Activated T-helper 1 cell treated with Interleukin-2 at 50 U/mL for 16 hours (primary cell): Measurements from ENCODE around the gene PLCXD1.
"Not testable (repeated sequence)": the region's sequence is repeated elsewhere in the genome, so short reads cannot be mapped to it uniquely, and the experiment has no call there.

Source experiments
- DNase-seq: peaks from one replicate; pipeline ENCODE4 v3.0.0-alpha.2; 2020; ENCODE audit warnings: low read depth

The PLCXD1 gene, protein sequence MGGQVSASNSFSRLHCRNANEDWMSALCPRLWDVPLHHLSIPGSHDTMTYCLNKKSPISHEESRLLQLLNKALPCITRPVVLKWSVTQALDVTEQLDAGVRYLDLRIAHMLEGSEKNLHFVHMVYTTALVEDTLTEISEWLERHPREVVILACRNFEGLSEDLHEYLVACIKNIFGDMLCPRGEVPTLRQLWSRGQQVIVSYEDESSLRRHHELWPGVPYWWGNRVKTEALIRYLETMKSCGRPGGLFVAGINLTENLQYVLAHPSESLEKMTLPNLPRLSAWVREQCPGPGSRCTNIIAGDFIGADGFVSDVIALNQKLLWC

DNA sequence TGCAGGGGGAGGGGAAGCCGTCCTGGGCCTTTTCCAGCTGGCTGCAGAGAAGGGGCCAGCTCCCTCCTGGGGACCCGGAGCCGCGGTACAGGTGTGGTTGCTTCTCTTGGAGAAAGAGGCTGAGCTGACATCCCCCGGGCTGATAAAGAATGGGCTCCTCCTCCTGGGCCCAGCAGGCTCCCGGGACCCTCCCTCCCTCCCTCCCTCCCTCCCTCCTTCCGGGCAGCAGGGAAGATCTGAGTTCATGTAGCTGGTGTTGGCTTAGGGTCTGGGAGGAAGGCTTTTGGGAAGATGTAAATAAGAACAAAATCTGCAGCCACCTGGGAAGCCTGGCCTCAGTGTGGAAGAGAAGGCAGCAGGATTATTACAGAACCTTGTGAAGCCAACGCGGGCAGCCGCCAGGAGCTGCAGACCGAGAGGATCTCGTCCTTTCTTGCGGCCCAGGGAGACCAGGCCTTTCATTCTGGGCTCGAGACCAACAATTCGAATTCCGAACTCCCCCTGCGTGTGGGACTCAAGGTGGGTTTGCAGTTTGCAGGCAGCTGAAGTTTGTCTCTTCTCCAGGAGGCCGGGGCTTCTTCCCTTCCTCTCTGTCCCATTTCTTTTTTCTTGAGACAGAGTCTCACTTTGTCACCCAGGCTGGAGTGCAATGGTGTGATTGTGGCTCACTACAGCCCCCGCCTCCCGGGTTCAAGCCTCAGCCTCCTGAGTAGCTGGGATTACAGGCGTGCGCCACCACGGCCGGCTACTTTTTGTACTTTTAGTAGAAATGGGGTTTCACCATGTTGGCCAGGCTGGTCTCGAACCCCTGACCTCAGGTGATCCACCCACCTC is at the start of gene PLCXD1:
PLCXD1 (plus strand) TSS at position 216 of the 834 bp plus-strand sequence. CDS start 2,807 bp downstream, outside the sequence.
- no peak for DNase-seq

DNA sequence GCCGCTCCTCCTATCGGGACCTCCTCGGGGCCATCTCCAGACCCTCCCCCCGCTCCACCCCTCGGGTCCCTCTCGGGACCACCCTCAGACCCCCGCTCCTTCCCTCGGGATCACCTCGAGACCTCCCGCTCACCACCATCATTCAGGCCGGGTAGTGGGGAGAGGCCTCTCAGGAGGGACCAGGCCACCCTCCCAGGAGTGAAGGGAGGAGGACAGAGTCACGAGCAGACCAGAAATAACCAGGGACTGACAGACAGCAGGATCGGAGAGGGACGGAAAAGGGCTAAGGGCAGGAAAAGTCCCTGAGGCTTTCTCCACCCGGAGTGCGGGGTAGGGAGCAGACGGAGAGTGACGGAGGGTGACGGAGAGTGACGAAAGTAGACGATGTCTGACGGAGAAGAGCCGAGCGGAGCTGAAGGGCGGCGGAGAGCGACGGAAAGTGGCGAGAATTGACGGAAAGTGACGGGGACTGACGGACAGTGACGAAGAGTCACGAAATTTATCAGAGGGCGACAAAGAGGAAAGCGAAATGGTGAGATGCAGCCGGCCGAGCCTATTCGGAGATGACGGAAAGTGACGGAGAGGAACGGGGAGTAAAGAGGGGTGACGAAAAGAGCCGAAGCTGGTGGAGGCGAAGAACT is 49.4 kb upstream of the PLCXD1 start:
- DNase-seq, result not testable (repeated sequence)

DNA sequence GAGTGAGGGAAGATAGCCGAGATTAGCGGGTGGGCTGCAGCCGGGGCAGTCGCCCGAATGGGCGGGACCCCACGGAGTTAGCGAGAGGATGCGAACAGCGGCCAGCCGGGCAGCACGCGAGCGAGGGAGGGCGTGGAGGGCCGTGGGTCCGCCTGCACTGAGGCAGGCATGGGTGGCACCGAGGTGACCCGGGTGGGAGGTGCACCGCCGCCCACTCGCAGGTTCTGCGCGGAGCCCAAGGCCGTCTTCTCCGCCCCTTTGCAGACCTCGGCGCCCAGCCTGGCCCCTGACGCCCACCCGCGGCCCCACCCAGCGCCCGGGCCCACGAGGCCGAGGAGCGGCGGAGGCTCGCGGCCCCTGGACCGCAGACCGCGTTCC is 48.9 kb upstream of the PLCXD1 start:
- not testable (repeated sequence) for DNase-seq

DNA sequence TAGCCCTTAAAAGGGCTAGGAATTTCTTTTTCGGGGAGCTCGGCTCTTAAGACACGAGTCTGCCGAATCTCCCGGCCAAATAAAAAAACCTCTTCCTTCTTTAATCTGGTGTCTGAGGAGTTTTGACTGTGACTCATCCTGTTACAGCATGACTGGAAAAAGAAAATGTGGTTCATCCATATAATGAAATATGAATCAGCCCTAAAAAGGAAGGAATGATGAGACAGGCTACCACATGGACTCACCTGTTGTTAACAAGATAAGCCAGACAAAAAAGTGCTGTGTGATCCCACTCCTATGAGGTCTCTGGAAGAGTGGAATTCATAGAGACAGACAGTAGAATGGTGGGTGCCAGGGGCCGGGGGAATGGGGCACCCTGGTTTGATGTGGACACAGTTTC is 45.0 kb upstream of the PLCXD1 start:
- DNase-seq, result not testable (repeated sequence)

DNA sequence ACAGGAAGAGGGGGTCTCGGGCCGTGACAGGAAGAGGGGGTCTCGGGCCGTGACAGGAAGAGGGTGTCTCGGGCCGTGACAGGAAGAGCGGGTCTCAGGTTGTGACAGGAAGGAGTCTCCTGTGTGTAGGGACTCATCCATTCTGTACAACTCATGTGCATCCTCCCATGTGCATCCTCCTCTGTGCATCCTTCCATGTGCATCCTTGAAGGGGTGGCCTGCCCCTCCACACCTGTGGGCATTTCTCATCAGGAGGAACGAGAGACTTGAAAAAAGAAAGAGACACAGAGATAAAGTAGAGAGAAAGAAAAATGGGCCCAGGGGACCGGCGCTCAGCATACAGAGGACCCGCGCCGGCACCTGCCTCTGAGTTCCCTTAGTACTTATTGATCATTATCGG is 30.2 kb upstream of the PLCXD1 start:
- no peak for DNase-seq

DNA sequence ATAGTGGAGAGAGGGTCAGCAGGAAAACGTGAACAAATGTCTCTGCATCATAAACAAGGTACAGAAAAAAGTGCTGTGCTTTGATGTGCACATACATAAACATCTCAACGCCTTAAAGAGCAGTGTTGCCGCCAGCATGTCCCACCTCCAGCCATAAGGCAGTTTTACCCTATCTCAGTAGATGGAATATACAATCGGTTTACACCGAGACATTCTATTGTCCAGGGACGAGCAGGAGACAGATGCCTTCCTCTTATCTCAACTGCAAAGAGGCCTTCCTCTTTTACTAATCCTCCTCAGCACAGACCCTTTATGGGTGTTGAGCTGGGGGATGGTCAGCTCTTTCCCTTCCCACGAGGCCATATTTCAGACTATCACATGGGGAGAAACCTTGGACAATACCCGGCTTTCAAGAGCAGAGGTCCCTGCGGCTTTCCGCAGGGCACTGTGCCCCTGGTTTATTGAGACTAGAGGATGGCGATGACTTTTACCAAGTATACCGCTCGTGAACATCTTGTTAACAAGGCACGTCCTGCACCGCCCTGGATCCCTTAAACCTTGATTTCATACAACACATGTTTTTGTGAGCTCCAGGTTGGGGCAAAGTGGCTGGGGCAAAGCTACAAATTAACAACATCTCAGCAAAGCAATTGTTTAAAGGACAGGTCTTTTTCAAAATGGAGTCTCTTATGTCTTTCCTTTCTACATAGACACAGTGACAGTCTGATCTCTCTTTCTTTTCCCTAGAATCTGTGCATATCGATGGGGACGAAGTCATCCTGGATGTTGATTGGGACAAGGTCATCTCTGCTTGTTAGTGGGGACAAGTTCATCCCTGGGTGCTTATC is 29.6 kb upstream of the PLCXD1 start:
- not testable (repeated sequence) for DNase-seq

DNA sequence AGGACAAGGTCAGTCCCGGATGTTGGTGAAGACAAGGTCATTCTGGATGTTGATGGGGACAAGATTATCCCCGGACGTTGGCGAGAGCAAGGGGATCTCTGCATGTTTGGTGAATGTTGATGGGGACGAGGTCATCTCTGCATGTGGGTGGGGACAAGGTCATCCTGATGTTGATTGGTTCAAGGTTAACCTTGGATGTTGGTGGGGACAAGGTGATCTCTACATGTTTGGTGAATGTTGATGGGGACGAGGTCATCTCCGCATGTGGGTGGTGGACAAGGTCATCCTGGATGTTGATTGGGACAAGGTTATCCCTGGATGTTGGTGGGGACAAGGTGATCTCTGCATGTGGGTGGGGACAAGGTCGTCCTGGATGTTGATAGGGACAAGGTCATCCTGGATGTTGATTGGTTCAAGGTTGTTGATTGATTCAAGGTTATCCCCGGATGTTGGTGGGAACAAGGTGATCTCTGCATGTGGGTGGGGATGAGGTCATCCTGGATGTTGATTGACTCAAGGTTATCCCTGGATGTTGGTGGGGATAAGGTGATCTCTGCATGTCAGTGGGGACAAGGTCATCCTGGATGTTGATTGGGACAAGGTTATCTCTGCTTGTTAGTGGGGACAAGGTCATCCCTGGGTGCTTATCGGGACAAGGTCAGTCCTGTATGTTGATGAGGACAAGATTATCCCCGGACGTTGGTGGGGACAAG is 28.8 kb upstream of the PLCXD1 start:
- no peak for DNase-seq

DNA sequence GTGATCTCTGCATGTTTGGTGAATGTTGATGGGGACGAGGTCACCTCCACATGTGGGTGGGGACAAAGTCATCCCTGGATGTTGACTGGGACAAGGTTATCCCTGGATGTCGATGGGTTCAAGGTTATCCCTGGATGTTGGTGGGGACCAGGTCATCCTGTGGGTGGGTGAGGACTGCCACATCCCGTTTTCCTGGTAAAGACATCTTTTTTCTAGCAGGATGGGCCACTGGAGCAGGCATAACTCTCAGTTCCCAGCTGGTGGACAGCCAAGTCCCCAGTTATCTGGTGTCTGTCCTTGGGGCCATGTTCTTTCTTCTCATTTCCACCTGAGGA is 28.3 kb upstream of the PLCXD1 start:
- no peak for DNase-seq

DNA sequence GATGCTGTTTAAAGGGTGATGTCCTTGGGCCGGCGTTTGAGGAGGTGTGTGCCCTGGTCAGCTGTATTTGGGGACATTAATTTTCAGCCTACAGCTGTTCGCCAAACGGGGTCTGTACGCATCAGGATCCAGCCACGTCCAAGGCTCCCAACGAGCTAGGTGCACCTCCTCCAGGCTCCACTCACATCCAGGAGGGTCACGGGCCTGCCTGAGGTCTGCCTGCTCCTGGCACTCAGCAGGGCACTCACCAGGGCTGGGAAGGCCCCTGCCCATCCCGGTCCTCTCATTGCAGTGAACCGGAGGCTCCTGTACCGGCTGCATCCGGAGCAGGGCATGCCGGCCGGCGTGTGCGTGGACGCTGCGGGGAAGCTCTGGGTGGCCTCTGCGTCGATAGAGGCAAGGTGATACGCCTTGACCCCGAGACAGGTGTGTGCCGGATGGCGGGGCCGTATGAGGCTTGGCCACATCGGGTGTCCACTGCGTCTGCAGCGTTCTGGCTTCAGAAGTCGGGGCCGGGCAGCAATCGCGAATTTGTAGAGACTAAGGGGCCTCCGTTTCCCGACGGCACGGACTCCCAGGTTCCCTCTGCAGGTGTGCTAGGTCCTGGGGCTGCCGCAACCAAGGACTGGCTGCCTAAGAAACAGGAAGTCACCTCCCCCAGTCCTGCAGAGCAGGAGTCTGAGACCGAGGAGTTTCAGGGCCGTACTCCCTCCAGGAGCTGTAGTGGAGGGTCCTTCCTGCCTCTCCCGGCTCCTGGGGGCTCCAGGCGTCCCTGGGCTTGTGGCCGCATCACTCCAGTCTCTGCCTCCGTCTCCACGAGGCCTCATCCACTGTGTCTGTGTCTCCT is 27.5 kb upstream of the PLCXD1 start:
- no peak for DNase-seq

DNA sequence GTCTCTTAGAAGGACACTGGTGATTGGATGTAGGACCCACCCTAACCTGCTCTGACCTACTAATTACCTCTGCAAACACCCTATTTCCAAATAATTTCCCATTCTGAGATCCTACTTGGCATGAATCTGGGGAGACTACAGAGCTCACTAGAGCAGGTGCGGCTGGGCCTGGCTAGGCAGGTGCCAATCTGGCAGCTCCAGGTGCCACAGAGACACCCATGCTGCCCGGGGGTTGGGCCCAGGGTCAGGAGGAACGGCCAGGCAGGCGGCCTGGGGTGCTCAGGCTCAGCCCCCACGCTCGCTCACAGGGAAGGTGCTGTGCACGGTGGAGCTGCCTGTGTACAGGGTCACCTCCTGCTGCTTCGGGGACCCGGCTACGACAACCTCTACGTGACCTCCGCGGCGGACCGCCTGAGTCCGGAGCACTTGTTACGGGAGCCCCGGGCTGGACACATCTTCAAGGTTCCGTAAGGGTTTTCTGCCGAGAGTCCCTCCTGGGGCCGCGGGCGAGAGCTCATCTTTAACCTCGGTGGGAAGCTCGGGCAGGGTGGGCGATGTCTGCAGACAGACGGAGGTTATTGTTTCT is 26.5 kb upstream of the PLCXD1 start:
- DNase-seq, result no peak

DNA sequence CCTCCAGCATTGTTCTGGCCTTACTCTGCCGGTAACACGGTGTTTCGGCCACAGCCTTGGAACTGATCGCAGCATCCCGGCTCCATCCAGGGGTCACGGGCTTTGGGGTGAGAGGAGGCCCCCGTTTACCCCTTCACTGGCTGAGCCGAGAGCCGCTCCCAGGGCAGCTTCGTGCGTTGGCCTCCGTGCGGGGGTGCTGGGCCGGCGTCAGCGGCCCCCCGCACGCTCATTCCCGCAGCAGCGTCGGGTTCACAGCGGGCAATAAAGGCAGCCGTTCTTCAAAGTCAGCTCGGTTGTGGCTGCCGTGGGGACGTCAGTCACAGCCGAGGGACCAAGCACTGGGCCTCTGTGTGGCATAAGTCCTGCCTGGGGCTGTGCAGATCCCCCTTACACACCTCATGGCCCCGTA is 25.3 kb upstream of the PLCXD1 start:
- no peak for DNase-seq

DNA sequence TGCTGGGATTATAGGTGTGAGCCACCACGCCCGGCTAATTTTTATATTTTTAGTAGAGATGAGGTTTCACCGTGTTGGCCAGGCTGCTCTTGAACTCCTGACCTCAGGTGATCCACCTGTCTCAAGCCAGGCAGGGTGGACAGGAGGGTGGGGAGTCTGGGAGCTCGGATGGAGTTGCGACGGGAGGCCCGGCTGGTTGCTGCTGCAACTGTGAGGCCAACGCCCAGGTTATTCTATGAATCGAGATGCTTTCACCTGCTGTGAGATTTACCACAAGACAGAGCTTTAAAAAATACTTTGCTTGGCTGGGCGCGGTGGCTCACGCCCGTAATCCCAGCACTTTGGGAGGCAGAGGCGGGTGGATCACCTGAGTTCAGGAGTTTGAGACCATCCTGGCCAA is 24.1 kb upstream of the PLCXD1 start:
- not testable (repeated sequence) for DNase-seq

DNA sequence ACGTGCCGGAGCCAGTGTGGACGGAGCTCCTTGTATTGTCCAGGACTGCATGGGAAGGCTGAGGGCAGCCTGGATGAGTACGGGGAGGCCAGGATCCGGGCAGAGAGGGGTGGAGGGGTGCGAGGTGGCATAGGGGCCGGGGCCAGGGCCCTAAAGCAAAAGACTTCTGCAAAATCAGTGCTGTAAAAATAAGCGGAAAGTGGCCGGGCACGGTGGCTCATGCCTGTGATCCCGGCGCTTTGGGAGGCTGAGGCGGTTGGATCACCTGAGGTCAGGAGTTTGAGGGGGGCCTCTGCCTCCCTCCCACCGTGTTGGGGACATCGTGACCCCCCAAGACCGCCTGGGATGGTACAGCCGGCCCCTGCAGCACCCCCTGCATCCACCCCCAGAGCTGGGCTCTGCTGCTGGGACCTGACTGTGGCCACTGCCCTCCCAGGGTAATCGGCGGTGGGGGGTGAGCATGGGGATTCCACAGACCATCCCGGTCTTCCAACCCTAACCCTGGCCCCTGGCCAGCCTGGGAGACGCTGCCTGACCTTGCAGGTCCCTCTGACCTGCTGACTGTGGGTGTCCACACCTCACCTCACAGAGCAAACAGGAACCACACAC is 23.4 kb upstream of the PLCXD1 start:
- DNase-seq, result no peak

DNA sequence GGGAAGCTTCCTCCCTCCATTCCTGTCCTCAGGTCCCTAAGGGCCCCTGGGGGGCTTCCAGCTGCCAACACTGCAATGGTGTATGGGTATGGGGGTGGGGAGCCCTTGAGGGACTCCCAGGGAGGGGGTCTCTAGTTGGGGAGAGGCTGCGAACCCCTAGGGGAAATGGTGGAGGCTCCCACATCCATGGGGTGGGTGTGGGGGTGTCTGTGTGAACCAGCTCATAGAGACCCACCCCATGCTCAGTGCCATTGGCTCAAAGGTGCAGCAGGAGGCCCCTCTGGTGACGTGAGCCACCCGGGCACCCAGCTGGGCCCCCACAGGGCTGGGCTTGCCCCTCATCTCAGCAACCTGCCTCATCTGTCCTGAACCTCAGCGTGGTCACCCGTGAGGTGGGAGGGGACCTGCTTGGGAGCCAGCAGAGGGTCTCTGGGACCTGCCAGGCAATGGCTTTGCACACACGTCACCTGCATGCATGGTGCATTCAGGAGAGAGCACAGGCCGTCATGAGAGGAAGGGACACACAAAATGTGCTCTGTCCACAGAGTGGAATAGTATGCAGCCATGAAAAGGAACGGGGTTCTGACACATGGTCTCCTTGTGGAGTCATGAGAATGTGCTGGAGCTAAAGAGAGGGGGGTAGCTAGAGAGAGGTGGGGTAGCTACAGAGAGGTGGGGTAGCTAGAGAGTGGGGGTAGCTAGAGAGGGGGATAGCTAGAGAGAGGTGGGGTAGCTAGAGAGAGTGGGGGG is 22.7 kb upstream of the PLCXD1 start:
- DNase-seq, result no peak

DNA sequence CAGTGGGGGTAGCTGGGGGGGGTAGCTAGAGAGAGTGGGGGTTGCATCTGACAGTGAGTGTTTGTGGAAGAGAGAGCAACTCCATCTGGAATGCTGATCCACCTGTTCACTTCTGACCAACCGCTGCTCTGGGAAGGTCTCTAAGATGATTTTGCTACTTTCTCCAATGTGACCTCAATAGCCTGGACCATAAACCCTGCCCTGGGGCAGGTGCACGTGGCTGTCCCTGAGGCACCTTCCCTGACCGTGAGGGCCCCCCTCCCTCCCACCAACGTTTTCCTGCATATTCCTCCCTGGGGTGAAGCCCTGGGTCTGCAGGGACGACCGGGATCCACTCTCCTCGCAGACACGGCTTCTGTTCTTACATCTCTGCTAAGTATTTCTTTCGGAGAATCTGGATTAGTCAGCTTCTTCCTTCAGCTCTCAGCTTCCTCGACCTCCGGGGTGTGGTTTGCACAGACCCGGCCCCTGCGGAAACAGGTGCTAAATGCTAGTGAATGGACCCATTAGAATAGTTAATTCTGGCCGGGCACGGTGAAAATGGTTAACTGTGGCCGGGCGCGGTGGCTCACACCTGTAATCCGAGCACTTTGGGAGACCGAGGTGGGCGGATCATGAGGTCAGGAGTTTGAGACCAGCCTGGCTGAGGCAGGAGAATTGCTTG is 21.4 kb upstream of the PLCXD1 start:
- DNase-seq, result no peak

DNA sequence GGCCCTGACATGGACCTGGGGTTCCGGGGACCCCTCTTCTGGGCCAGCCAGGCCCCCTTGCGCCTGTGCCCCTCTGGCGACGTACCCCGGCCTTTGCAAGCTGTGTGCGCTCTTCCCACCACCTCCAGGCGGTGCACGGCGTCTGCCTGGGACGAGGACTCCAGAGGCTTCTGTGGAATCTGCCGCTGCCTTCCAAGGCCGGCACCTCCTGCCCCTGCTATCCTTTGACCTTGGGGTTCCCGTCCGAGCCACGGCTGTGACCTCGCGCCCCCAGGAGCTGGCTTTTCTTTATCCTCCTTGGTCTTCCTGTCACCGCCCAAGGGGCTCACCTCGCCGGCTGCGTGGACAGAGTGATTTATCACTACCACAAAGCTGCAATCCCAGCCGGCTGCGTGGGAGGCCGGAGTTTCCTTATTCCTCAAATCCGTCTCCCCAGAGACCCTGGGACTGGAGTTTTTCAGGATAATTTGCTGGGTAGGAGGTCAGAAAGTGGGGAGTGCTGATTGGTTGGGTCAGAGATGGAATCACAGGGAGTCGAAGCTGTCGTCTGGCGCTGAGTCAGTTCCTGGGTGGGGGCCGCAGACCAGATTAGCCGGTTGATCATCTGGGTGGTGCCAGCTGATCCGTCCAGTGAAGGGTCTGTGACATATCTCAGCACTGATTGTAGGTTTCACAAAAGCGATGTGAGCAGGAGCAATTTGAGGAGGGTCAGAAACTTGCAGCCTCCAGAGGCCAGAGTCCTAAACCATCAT is 19.8 kb upstream of the PLCXD1 start:
- no peak for DNase-seq

DNA sequence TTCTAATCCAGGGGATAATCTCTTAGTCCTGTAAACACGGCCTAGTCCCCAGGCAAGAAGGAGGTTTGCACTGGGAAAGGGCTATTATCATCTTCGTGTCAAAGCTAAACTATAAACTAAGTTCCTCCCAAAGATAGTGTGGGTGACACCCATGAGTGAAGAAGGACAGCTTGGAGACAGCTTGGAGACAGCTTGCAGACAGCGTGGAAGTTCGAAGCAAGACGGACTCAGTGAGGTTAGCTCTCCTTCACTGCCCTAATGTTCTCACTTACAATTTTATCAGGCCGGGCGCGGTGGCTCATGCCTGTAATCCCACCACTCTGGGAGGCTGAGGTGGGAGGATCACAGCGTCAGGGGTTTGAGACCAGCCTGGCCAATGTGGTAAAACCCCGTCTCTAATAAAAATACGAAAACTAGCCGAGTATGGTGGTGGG is 19.2 kb upstream of the PLCXD1 start:
- no peak for DNase-seq
